K562 (cell line): ENCODE data around the gene EDN2. TPM values are rescaled to one million over a fixed set of nuclear protein-coding genes. Genes with fewer than 3 reads are reported as not detected.

Experiments
- ATAC-seq: fragments of 200-7000 bp; cut with Tn5 transposase; 3 replicates; pipeline ENCODE4 v1.9.1; 2020; ENCODE audit warnings: moderate library complexity
- BruUV-seq: library from RNA; stranded (reverse); fragments of 400-500 nt; replicated peaks from 2 replicates; lab custom pipeline; 2021; lab: Mats Ljungman, UMichigan
- CTCF ChIA-PET: fragments of 300-600 bp; formaldehyde crosslinking; extraction: SDS; loops from one replicate; lab custom pipeline; 2021; ENCODE audit warnings: low intra/inter-chr PET ratio; lab: Yijun Ruan, JAX
- POLR2A ChIA-PET: fragments of 300-600, 350-650 bp; sonication (Branson Sonifier 250); formaldehyde crosslinking; extraction: SDS; loops from one replicate; lab custom pipeline; 2021; ENCODE audit warnings: antibody characterized with exemption, inconsistent platforms; lab: Yijun Ruan, JAX
- DNase-seq, 4 experiments: peaks; one replicate each; pipeline versions ENCODE4 v3.0.0 to v3.0.0-alpha.2; 2011 to 2018; ENCODE audit warnings: low spot score in 3 of 4, mixed read lengths in 3 of 4; ENCODE audit errors: extremely low read depth in 1 of 4
- FAIRE-seq: peaks from 2 replicates; lab custom pipeline; 2011; peaks lifted over from hg19 to GRCh38; lab: Jason Lieb, UNC
- H2AFZ ChIP-seq: 2 replicates; pipeline ENCODE4 v1.6.0; 2011; ENCODE audit warnings: low read depth, low read length, control low read depth, inconsistent platforms
- H3K27ac ChIP-seq: fragments of 200-600 bp; 3 replicates; pipeline ENCODE4 v1.8.0; 2011; ENCODE audit warnings: low read depth, mild to moderate bottlenecking, control low read depth, inconsistent platforms, low read length, moderate library complexity, mixed read lengths; ENCODE audit errors: extremely low read depth
- H3K27me3 ChIP-seq, 2 experiments: fragments of 300-600 bp in 1 of 2; 2 replicates in 1 of 2; 3 replicates in 1 of 2; pipeline versions ENCODE4 v1.6.0 to v1.8.0; 2011; ENCODE audit warnings: inconsistent platforms in 2 of 2, low read length in 2 of 2, mild to moderate bottlenecking in 1 of 2, mixed read lengths in 1 of 2, moderate library complexity in 1 of 2; ENCODE audit not compliant: control insufficient read depth in 2 of 2, insufficient read depth in 2 of 2
- H3K36me3 ChIP-seq: fragments of 300-600 bp; 3 replicates; pipeline ENCODE4 v1.8.0; 2011; ENCODE audit warnings: mild to moderate bottlenecking, low read length, inconsistent platforms; ENCODE audit not compliant: control insufficient read depth, insufficient read depth
- H3K4me1 ChIP-seq, 2 experiments: fragments of 200-600 bp in 1 of 2; replicated peaks in 1 of 2; 2 replicates in 1 of 2; 3 replicates in 1 of 2; pipeline versions ENCODE4 v1.5.1 to v1.8.0; 2011; ENCODE audit warnings: inconsistent platforms in 2 of 2, low read length in 2 of 2, mild to moderate bottlenecking in 1 of 2, mixed read lengths in 1 of 2, moderate library complexity in 1 of 2; ENCODE audit not compliant: control insufficient read depth in 2 of 2, insufficient read depth in 2 of 2
- H3K4me2 ChIP-seq: 2 replicates; pipeline ENCODE4 v1.6.1; 2011; ENCODE audit warnings: low read length, control low read depth, inconsistent platforms, mixed read lengths; ENCODE audit not compliant: insufficient read depth
- H3K4me3 ChIP-seq: fragments of 200-600 bp; sonication (generic), shearing (Covaris generic); 2 replicates; pipeline ENCODE4 v1.5.1; 2016; ENCODE audit warnings: control low read depth, inconsistent platforms
- H3K79me2 ChIP-seq: fragments of 200-600 bp; 3 replicates; pipeline ENCODE4 v1.8.0; 2011; ENCODE audit warnings: low read length, inconsistent platforms; ENCODE audit not compliant: control insufficient read depth, insufficient read depth
- H3K9ac ChIP-seq, 2 experiments: 2 replicates each; pipeline versions ENCODE4 v1.6.0 to v1.6.1; 2011; ENCODE audit warnings: low read depth in 2 of 2, low read length in 2 of 2, control low read depth in 1 of 2, inconsistent platforms in 1 of 2, mild to moderate bottlenecking in 1 of 2, mixed read lengths in 1 of 2; ENCODE audit not compliant: insufficient read depth in 1 of 2
- H3K9me1 ChIP-seq: one replicate; pipeline ENCODE4 v1.6.0; 2011; ENCODE audit warnings: inconsistent platforms, mild to moderate bottlenecking, low read length, moderate library complexity; ENCODE audit not compliant: control insufficient read depth, insufficient read depth
- H3K9me3 ChIP-seq: replicated peaks from 2 replicates; pipeline ENCODE4 v1.5.1; 2011; ENCODE audit warnings: low read depth, low read length, inconsistent platforms; ENCODE audit not compliant: control insufficient read depth, insufficient read depth
- H4K20me1 ChIP-seq: replicated peaks from 2 replicates; pipeline ENCODE4 v1.6.1; 2011; ENCODE audit warnings: low read length, inconsistent platforms, mixed read lengths; ENCODE audit not compliant: control insufficient read depth, insufficient read depth
- GTF2F1 ChIP-seq: IDR thresholded peaks from 2 replicates; pipeline ENCODE4 v1.6.1; 2011; ENCODE audit warnings: low read depth, low read length, improper control_type of control experiment
- ID3 ChIP-seq, 2 experiments: fragments of 250-450 bp in 1 of 2; fragments of 450-650 bp in 1 of 2; sonication (Bioruptor Pico) in 1 of 2; IDR thresholded peaks; 2 replicates each; pipeline versions ENCODE4 v1.6.1 to v1.8.0; 2016 to 2021; ENCODE audit warnings: mild to moderate bottlenecking in 2 of 2, moderate library complexity in 2 of 2, missing compliant biosample characterization in 1 of 2, missing genetic modification characterization in 1 of 2
- TRIM25 ChIP-seq: fragments of 450-650 bp; IDR thresholded peaks from 2 replicates; pipeline ENCODE4 v1.7.0; 2016; ENCODE audit warnings: borderline replicate concordance
- ZC3H8 ChIP-seq: fragments of 450-650 bp; IDR thresholded peaks from 2 replicates; pipeline ENCODE4 v1.6.1; 2017
- WGBS: fragments of 100-300 bp; shearing (Covaris generic); methylation state at CpG from one replicate; pipeline ENCODE4 v1.1.6; 2016; ENCODE audit warnings: low coverage, mixed read lengths; ENCODE audit not compliant: insufficient coverage; ENCODE audit errors: missing lambda C conversion rate; 5-methylcytosine and 5-hydroxymethylcytosine counted together
- in situ Hi-C: fragments of 300-500 bp; cut with MboI; formaldehyde crosslinking; loops from 4 replicates; pipeline ENCODE4 v1.15.0; 2018; ENCODE audit warnings: inconsistent platforms, mixed read lengths
- intact Hi-C: fragments of 100-400 bp; cut with micrococcal nuclease; formaldehyde crosslinking; loops from 2 replicates; pipeline ENCODE4 v1.14.2; 2022
- polyA plus RNA-seq, 8 experiments: library from polyadenylated mRNA; depleted of rRNA in 4 of 8; stranded (reverse) in 5 of 8; unstranded in 3 of 8; fragments of >200 nt; fragmentation: Nextera tagmentation in 2 of 8; fragmentation: Illumina TruSeq in 1 of 8; extraction: Ambion mirVana in 2 of 8; extraction: Trizol in 1 of 8; gene quantifications; 2 replicates each; pipeline versions ENCODE4 v1.2.1 to v1.2.3, GENCODE V29; 2011 to 2014; ENCODE audit warnings: inconsistent platforms in 1 of 8, missing spikeins in 1 of 8
- total RNA-seq, 7 experiments: library from RNA; depleted of rRNA in 6 of 7; stranded (reverse); fragments of >200 nt in 6 of 7; fragmentation: Illumina TruSeq in 2 of 7; extraction: Trizol in 2 of 7; gene quantifications; 2 replicates each; pipeline versions ENCODE4 v1.2.1 to v1.2.3, GENCODE V29; 2011 to 2021; ENCODE audit warnings: low replicate concordance in 1 of 7

EDN2 gene
- total and polyA plus RNA-seq, 9 of the 15 experiments (the other 6 are each of a cell fraction or from before 2014, with no cell fraction given): not detected

GRCh38 chr1:41533731-41534080 lies 49.2 kb upstream of the EDN2 start:
- H2AFZ ChIP-seq: no peak overlapping the region
- 0% methylated on average over 5 of the region's 5 CpGs for WGBS
- no peaks in the 10 kb centered on the region; the same call in 1 of the 2 replicates for H4K20me1 ChIP-seq
- no peaks in the 10 kb centered on the region for H3K4me1 ChIP-seq
- ChIA-PET POLR2A (interaction anchor here (0.5 to 1.1 kb wide), 2 partner anchors 11 to 17 kb away, joined by 3 read pairs; no protein-coding TSS in a partner anchor), CTCF (no interaction called here)
- no peak for ATAC-seq
- in situ Hi-C loops (no loop called here), intact Hi-C loops (no loop called here)
- no peaks in the 10 kb centered on the region for H3K79me2 ChIP-seq
- no peak for DNase-seq
- H3K9me3 ChIP-seq: no peaks in the 10 kb centered on the region; the same call in 1 of the 2 replicates
- BruUV-seq: no TSS peak
- no peaks in the 10 kb centered on the region for H3K36me3 ChIP-seq
- TF ChIP-seq ID3 (CRISPR knock-in tag; IDR thresholded peaks at IDR 0.05) (no peak), ID3 (tag; IDR thresholded peaks at IDR 0.05) (no peak), TRIM25 (no peak), GTF2F1 (no peak), ZC3H8 (no peak)
- H3K9me1 ChIP-seq: peaks cover 4% of the 10 kb centered on the region
- no peak for FAIRE-seq
- no peak overlapping the region for H3K27ac ChIP-seq
- no peak overlapping the region for H3K4me3 ChIP-seq
- no peak overlapping the region for H3K9ac ChIP-seq
- no peak overlapping the region for H3K4me2 ChIP-seq
- peaks cover 15 to 63% of the 10 kb centered on the region in 2 experiments for H3K27me3 ChIP-seq
